ENCODE data around the gene MEG3. TPM values are rescaled to one million over a fixed set of nuclear protein-coding genes. Genes with fewer than 3 reads are reported as not detected.

Gene MEG3
- total and polyA plus RNA-seq, 9 of the 15 experiments (the other 6 are each of a cell fraction or from before 2014, with no cell fraction given): 0.10 to 5.3 (median 1.0) TPM; not detected in 1

DNA sequence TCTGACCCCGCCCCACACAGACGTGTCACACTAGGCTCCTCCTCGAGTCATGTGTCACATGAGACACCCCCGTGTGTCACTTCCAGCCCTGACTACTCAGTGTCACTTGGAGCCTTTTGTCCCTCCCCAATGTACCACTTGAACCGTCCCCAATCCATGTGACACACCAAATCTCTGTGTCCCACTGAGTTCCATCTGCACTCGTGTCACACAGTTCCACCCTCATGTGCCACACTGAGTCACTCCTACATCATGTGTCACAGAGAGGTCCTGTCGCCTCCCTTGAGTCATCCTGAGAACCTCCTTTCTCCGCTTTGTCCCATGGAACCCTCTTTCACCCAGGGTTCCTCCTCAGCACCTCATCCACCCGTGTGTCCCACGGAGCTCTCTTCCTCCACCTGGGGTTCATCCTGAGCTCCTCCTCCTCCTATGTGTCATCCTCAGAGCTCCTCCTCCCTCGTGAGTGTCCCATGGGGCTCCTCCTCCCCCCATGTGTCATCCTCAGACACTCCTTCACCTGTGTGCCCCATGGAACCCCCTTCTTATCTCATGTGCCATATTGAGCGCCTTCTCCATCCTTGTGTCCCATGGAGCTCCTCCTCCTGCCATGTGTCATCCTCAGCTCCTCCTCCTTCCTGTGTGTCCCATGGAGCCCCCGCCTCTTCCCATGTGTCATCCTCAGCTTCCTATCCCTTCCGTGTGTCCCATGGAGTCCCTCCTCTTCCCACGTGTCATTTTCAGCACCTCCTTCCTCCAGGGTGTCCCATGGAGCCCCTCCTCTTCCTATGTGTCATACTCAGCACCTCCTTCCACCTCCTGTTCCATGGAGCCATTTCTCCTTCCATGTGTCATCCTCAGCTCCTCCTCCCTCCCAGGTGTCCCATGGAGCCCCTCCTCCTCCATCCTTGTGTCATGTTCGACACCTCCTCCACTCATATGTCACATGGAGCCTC, 45.6 kb downstream of the MEG3 start (continued):
- TF ChIP-seq, protein P1, sequence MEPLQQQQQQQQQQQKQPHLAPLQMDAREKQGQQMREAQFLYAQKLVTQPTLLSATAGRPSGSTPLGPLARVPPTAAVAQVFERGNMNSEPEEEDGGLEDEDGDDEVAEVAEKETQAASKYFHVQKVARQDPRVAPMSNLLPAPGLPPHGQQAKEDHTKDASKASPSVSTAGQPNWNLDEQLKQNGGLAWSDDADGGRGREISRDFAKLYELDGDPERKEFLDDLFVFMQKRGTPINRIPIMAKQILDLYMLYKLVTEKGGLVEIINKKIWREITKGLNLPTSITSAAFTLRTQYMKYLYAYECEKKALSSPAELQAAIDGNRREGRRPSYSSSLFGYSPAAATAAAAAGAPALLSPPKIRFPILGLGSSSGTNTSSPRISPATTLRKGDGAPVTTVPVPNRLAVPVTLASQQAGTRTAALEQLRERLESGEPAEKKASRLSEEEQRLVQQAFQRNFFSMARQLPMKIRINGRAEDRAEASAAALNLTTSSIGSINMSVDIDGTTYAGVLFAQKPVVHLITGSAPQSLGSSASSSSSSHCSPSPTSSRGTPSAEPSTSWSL (CRISPR knock-in tag; IDR thresholded peaks at IDR 0.05; ENCODE audit: borderline replicate concordance): no peak
- TF ChIP-seq LCOR (CRISPR knock-in tag; IDR thresholded peaks at IDR 0.05): 0 out of 2 replicates have a peak, but pooled peaks have one; percentile 34
- TF ChIP-seq IFI16 (CRISPR knock-in tag; IDR thresholded peaks at IDR 0.05): no peak
- peak; percentile 22; the same call in 1 of the 2 replicates for TF ChIP-seq REST (IDR thresholded peaks at IDR 0.05; ENCODE audit: borderline replicate concordance)
- no peak for TF ChIP-seq REST (CRISPR knock-in tag; IDR thresholded peaks at IDR 0.05; ENCODE audit: low read depth)
- peak in 1 of 2 experiments; percentile 59; a peak in 2 of 4 replicates for TF ChIP-seq KDM1A (IDR thresholded peaks at IDR 0.05)
- TF ChIP-seq EGR1 (conservative IDR thresholded peaks at IDR 0.05): no peak
- TF ChIP-seq PHF20 (IDR thresholded peaks at IDR 0.05; ENCODE audit: partially characterized antibody): peak; percentile 28
- TF ChIP-seq NRF1 (conservative IDR thresholded peaks at IDR 0.05 in 1 of 2, IDR thresholded peaks at IDR 0.05 in 1 of 2): peak; percentile 27 to 52; a peak in 3 of 4 replicates
- TF ChIP-seq ZNF584 (CRISPR knock-in tag; IDR thresholded peaks at IDR 0.05; ENCODE audit: low read depth): peak; percentile 68; the same call in 1 of the 2 replicates
- TF ChIP-seq ZNF274 (IDR thresholded peaks at IDR 0.05; ENCODE audit: borderline replicate concordance, low read depth, low read length): no peak
- peak; percentile 62; the same call in 1 of the 2 replicates for TF ChIP-seq CREB3L1 (IDR thresholded peaks at IDR 0.05; ENCODE audit: borderline replicate concordance, low read depth)
- TF ChIP-seq ZNF316 (IDR thresholded peaks at IDR 0.05): no peak
- TF ChIP-seq ZNF764 (CRISPR knock-in tag; IDR thresholded peaks at IDR 0.05; ENCODE audit: low read depth): no peak
- TF ChIP-seq ZBTB17 (CRISPR knock-in tag; IDR thresholded peaks at IDR 0.05): no peak
- TF ChIP-seq FOXP1 (CRISPR knock-in tag; IDR thresholded peaks at IDR 0.05): peak; percentile 22; the same call in 1 of the 2 replicates
- TF ChIP-seq ZNF431 (CRISPR knock-in tag; IDR thresholded peaks at IDR 0.05): 0 out of 2 replicates have a peak, but pooled peaks have one; percentile 36

Measured in K562 (cell line).